ENCODE measurements around the gene TOE1.

TOE1 gene

GRCh38 chr1:45380730-45381129 lies 40.8 kb downstream of the TOE1 start (continued):
- TF ChIP-seq ZBTB10 (tag by site-specific recombination; IDR thresholded peaks at IDR 0.05) (no peak), PATZ1 (tag by site-specific recombination; IDR thresholded peaks at IDR 0.05) (no peak), ZNF391 (tag by site-specific recombination; IDR thresholded peaks at IDR 0.05; ENCODE audit: borderline replicate concordance, low read depth) (no peak)

- H3K27ac ChIP-seq (ENCODE audit: extremely low read depth, low read depth, low read length) = no peak overlapping the region
- ChIA-PET CTCF (no interaction called here), POLR2A (no interaction called here)
- TF ChIP-seq ZNF623 (tag by site-specific recombination; IDR thresholded peaks at IDR 0.05) = peak; percentile 14; the same call in 1 of the 2 replicates
- TF ChIP-seq ZNF518A (tag by site-specific recombination; conservative IDR thresholded peaks at IDR 0.05; ENCODE audit: low read depth) = no peak
- H3K4me3 ChIP-seq (ENCODE audit: low read depth, low read length) = no peak overlapping the region
- no peaks in the 10 kb centered on the region for H3K9me3 ChIP-seq (ENCODE audit: control insufficient read depth, insufficient read depth, low read depth, low read length)
- no peaks in the 10 kb centered on the region for H3K36me3 ChIP-seq (ENCODE audit: control insufficient read depth in 2 of 2, insufficient read depth in 1 of 2, low read length in 2 of 2)
- no peaks in the 10 kb centered on the region for H3K4me1 ChIP-seq (ENCODE audit: control insufficient read depth, insufficient read depth, low read length)
Observed at GRCh38 chr1:45381243-45381642, 41.3 kb downstream of the TOE1 start.

- H3K9me3 ChIP-seq (ENCODE audit: control insufficient read depth, insufficient read depth, low read depth, low read length) = no peaks in the 10 kb centered on the region
- no peak overlapping the region for H3K27ac ChIP-seq (ENCODE audit: extremely low read depth, low read depth, low read length)
- POLR2A ChIA-PET = no interaction called here
- no peak overlapping the region for H3K4me3 ChIP-seq (ENCODE audit: low read depth, low read length)
- H3K36me3 ChIP-seq (ENCODE audit: control insufficient read depth in 2 of 2, insufficient read depth in 1 of 2, low read length in 2 of 2) = no peaks in the 10 kb centered on the region
- no peaks in the 10 kb centered on the region for H3K4me1 ChIP-seq (ENCODE audit: control insufficient read depth, insufficient read depth, low read length)
- CTCF ChIA-PET = interaction anchor here (1.2 kb wide), 1 partner anchor 110 kb away, joined by 7 read pairs; no protein-coding TSS in a partner anchor
- TF ChIP-seq ZNF600 (tag by site-specific recombination; IDR thresholded peaks at IDR 0.05) (no peak), ZNF2 (tag by site-specific recombination; IDR thresholded peaks at IDR 0.05) (no peak), ZFP3 (tag by site-specific recombination; IDR thresholded peaks at IDR 0.05; ENCODE audit: low read depth) (no peak), ZNF621 (tag by site-specific recombination; IDR thresholded peaks at IDR 0.05) (no peak), ZNF426 (tag by site-specific recombination; IDR thresholded peaks at IDR 0.05) (no peak), MEIS1 (CRISPR knock-in tag; IDR thresholded peaks at IDR 0.05; ENCODE audit: borderline replicate concordance) (no peak), SCRT2 (tag by site-specific recombination; IDR thresholded peaks at IDR 0.05) (no peak), ZNF146 (tag by site-specific recombination; IDR thresholded peaks at IDR 0.05) (no peak), ZBTB10 (tag by site-specific recombination; IDR thresholded peaks at IDR 0.05) (no peak), ZNF24 (tag by site-specific recombination; IDR thresholded peaks at IDR 0.05) (no peak), ZNF391 (tag by site-specific recombination; IDR thresholded peaks at IDR 0.05; ENCODE audit: borderline replicate concordance, low read depth) (no peak), PBX3 (CRISPR knock-in tag; IDR thresholded peaks at IDR 0.05) (no peak), ZNF558 (tag by site-specific recombination; IDR thresholded peaks at IDR 0.05) (no peak), ZNF48 (tag by site-specific recombination; IDR thresholded peaks at IDR 0.05) (no peak), ZNF362 (tag by site-specific recombination; IDR thresholded peaks at IDR 0.05) (no peak)
Observed at GRCh38 chr1:45383191-45383590, 43.2 kb downstream of the TOE1 start.

All from HEK293 (cell line).